ENCODE measurements around the gene PWWP2B.

DNA sequence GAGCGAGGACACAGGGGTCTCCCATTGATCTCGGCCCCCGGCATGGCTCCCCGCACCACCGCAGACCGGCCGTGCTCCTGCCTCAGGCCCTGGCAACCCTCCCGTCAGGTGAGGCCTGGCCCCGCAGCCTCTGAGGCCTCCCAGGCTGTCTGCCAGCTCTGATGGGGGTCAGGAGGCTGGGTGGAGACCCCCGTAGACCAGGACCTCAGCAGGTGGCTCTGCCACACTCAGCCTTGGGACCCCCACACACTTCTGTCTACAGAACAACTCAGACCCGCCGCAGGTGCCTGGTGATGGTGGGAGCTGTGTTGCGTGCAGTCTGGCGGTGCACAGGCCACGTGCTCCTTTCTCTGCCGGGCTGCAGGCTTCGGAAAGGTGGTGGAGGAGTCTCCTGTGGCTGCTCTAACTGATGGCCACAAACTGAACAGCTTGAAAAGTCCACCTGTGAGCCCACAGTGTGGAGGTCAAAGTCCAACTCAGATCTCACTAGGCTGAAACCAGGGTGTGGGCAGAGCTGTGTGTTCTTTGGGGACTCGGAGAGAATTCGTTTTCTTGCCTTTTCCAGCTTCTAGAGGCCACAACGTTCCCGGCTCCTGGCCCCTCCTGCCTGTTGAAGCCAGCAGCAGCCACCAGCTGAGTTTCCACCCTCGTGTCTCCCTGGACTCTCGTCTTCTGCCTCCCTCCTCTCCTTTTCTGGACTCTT is 62.5 kb downstream of the PWWP2B start:
- TF ChIP-seq POLR2AphosphoS5 (IDR thresholded peaks at IDR 0.05; ENCODE audit: low read depth, low read length), result no peak
- no peak for TF ChIP-seq TAF1 (IDR thresholded peaks at IDR 0.05; ENCODE audit: borderline replicate concordance, low read depth, low read length)
- no peak for TF ChIP-seq POLR2A (IDR thresholded peaks at IDR 0.05; ENCODE audit: low read depth, low read length)

All from GM12892 (cell line).